GM19238 (cell line): ENCODE measurements around the gene CDC42.

Experiments
- DNase-seq: peaks from one replicate; pipeline ENCODE4 v3.0.0; 2011; ENCODE audit warnings: low spot score; ENCODE audit not compliant: insufficient read length

Gene CDC42

GRCh38 chr1:22108339-22109105 is 56.0 kb downstream of the CDC42 start:
- DNase-seq, result no peak

GRCh38 chr1:22110016-22110415 is 57.5 kb downstream of the CDC42 start:
- no peak for DNase-seq

GRCh38 chr1:22111115-22111514 is 58.6 kb downstream of the CDC42 start:
- no peak for DNase-seq

GRCh38 chr1:22111620-22112019 is 59.1 kb downstream of the CDC42 start:
- no peak for DNase-seq

GRCh38 chr1:22112554-22112953 is 60.0 kb downstream of the CDC42 start:
- no peak for DNase-seq

GRCh38 chr1:22114083-22115012 is 61.8 kb downstream of the CDC42 start:
- DNase-seq, result no peak

GRCh38 chr1:22115286-22115685 is 62.8 kb downstream of the CDC42 start:
- no peak for DNase-seq

- no peak for DNase-seq
These were observed 64.7 kb downstream of the CDC42 start for GRCh38 chr1:22117238-22117637.

- no peak for DNase-seq
These were observed 65.3 kb downstream of the CDC42 start for GRCh38 chr1:22117851-22118250.

- DNase-seq, result no peak
These were observed 65.9 kb downstream of the CDC42 start for GRCh38 chr1:22118291-22118992.

- DNase-seq, result no peak
These were observed 67.3 kb downstream of the CDC42 start for GRCh38 chr1:22119626-22120468.

GRCh38 chr1:22120469-22120790 is 67.9 kb downstream of the CDC42 start:
- no peak for DNase-seq

- no peak for DNase-seq
These were observed 69.0 kb downstream of the CDC42 start for GRCh38 chr1:22121421-22121911.

- no peak for DNase-seq
These were observed 70.0 kb downstream of the CDC42 start for GRCh38 chr1:22122273-22123070.

- no peak for DNase-seq
These were observed 70.5 kb downstream of the CDC42 start for GRCh38 chr1:22123071-22123390.

GRCh38 chr1:22123901-22124404 is 71.4 kb downstream of the CDC42 start:
- no peak for DNase-seq

- DNase-seq, result no peak
These were observed 72.2 kb downstream of the CDC42 start for GRCh38 chr1:22124592-22125229.

- no peak for DNase-seq
These were observed 74.0 kb downstream of the CDC42 start for GRCh38 chr1:22126531-22126930.

- no peak for DNase-seq
These were observed 74.7 kb downstream of the CDC42 start for GRCh38 chr1:22127248-22127647.

- no peak for DNase-seq
These were observed 75.2 kb downstream of the CDC42 start for GRCh38 chr1:22127731-22128130.
